ENCODE results near the gene EEF2K. TPM values are rescaled to one million over a fixed set of nuclear protein-coding genes. Genes with fewer than 3 reads are reported as not detected.
"Not testable (repeated sequence)": the region's sequence is repeated elsewhere in the genome, so short reads cannot be mapped to it uniquely, and the experiment has no call there.

Gene EEF2K
- total and polyA plus RNA-seq, 2 donors = 5.8 to 8.6 TPM

GRCh38 chr16:22193063-22193411, 13.0 kb upstream of the EEF2K start:
- no peak overlapping the region for H3K4me3 ChIP-seq (ENCODE audit: low read length in 2 of 2)

GRCh38 chr16:22194707-22195444, 11.2 kb upstream of the EEF2K start:
- WGBS = 86% methylated on average over 9 of the region's 9 CpGs
- Histone ChIP-seq H3K27me3 (ENCODE audit: control insufficient read depth in 2 of 2, insufficient read depth in 1 of 2, low read length in 1 of 2) (no peaks in the 10 kb centered on the region), H3K4me1 (ENCODE audit: control insufficient read depth in 2 of 2, insufficient read depth in 2 of 2, low read length in 2 of 2) (peaks cover 14 to 40% of the 10 kb centered on the region in 2 donors), H3K27ac (ENCODE audit: low read depth in 1 of 2, low read length in 1 of 2) (peak overlapping the region; percentile 47 to 73), H3K9me3 (ENCODE audit: control insufficient read depth in 2 of 2, insufficient read depth in 1 of 2, low read length in 1 of 2) (peaks cover 0 to 4% of the 10 kb centered on the region in 2 donors), H3K4me3 (ENCODE audit: low read length in 2 of 2) (no peak overlapping the region), H3K36me3 (ENCODE audit: control insufficient read depth in 2 of 2, insufficient read depth in 2 of 2, low read length in 1 of 2) (no peaks in the 10 kb centered on the region)
- DNase-seq (ENCODE audit: low read depth in 6 of 9, low spot score in 9 of 9) = peak in 1 of 9 donors; percentile 31

More at GRCh38 chr16:22193063-22193411, 13.0 kb upstream of the EEF2K start:
- Histone ChIP-seq H3K27ac (ENCODE audit: low read depth in 1 of 2, low read length in 1 of 2) (peak overlapping the region; percentile 69 to 95), H3K27me3 (ENCODE audit: control insufficient read depth in 2 of 2, insufficient read depth in 1 of 2, low read length in 1 of 2) (no peaks in the 10 kb centered on the region), H3K9me3 (ENCODE audit: control insufficient read depth in 2 of 2, insufficient read depth in 1 of 2, low read length in 1 of 2) (peaks cover 0 to 4% of the 10 kb centered on the region in 2 donors), H3K4me1 (ENCODE audit: control insufficient read depth in 2 of 2, insufficient read depth in 2 of 2, low read length in 2 of 2) (peaks cover 24 to 57% of the 10 kb centered on the region in 2 donors), H3K36me3 (ENCODE audit: control insufficient read depth in 2 of 2, insufficient read depth in 2 of 2, low read length in 1 of 2) (no peaks in the 10 kb centered on the region)
- DNase-seq (ENCODE audit: low read depth in 6 of 9, low spot score in 9 of 9) = no peak
- 92% methylated on average over 2 of the region's 2 CpGs for WGBS

- H3K36me3 ChIP-seq (ENCODE audit: control insufficient read depth in 2 of 2, insufficient read depth in 2 of 2, low read length in 1 of 2) = no peaks in the 10 kb centered on the region
- H3K9me3 ChIP-seq (ENCODE audit: control insufficient read depth in 2 of 2, insufficient read depth in 1 of 2, low read length in 1 of 2) = peaks cover 0 to 4% of the 10 kb centered on the region in 2 donors
- no peaks in the 10 kb centered on the region for H3K27me3 ChIP-seq (ENCODE audit: control insufficient read depth in 2 of 2, insufficient read depth in 1 of 2, low read length in 1 of 2)
- peaks cover 14 to 38% of the 10 kb centered on the region in 2 donors for H3K4me1 ChIP-seq (ENCODE audit: control insufficient read depth in 2 of 2, insufficient read depth in 2 of 2, low read length in 2 of 2)
- DNase-seq (ENCODE audit: low read depth in 6 of 9, low spot score in 9 of 9) = no peak
- peak overlapping the region; percentile 60 to 71 for H3K4me3 ChIP-seq (ENCODE audit: low read length in 2 of 2)
- peak overlapping the region; percentile 73 for H3K27ac ChIP-seq (ENCODE audit: low read depth in 1 of 2, low read length in 1 of 2)
Observed at GRCh38 chr16:22195445-22195694, 10.7 kb upstream of the EEF2K start.

GRCh38 chr16:22195695-22196558, 10.2 kb upstream of the EEF2K start:
- peak; percentile 79 to 97 (median 93) for DNase-seq (ENCODE audit: low read depth in 6 of 9, low spot score in 9 of 9)
- WGBS = 4% methylated on average over 39 of the region's 39 CpGs
- peaks cover 14 to 37% of the 10 kb centered on the region in 2 donors for H3K4me1 ChIP-seq (ENCODE audit: control insufficient read depth in 2 of 2, insufficient read depth in 2 of 2, low read length in 2 of 2)

GRCh38 chr16:22196559-22197168, 9.4 kb upstream of the EEF2K start:
- Histone ChIP-seq H3K4me3 (ENCODE audit: low read length in 2 of 2) (peak overlapping the region in 1 of 2 donors; percentile 71), H3K4me1 (ENCODE audit: control insufficient read depth in 2 of 2, insufficient read depth in 2 of 2, low read length in 2 of 2) (peaks cover 14 to 31% of the 10 kb centered on the region in 2 donors)
- H3K36me3 ChIP-seq (ENCODE audit: control insufficient read depth in 2 of 2, insufficient read depth in 2 of 2, low read length in 1 of 2); DNase-seq (ENCODE audit: low read depth in 6 of 9, low spot score in 9 of 9); H3K27ac ChIP-seq (ENCODE audit: low read depth in 1 of 2, low read length in 1 of 2); H3K27me3 ChIP-seq (ENCODE audit: control insufficient read depth in 2 of 2, insufficient read depth in 1 of 2, low read length in 1 of 2); H3K9me3 ChIP-seq (ENCODE audit: control insufficient read depth in 2 of 2, insufficient read depth in 1 of 2, low read length in 1 of 2): not testable (repeated sequence)
- WGBS = 49% methylated on average over 20 of the region's 20 CpGs

More at GRCh38 chr16:22195695-22196558, 10.2 kb upstream of the EEF2K start:
- peak overlapping the region; percentile 73 for H3K27ac ChIP-seq (ENCODE audit: low read depth in 1 of 2, low read length in 1 of 2)
- H3K36me3 ChIP-seq (ENCODE audit: control insufficient read depth in 2 of 2, insufficient read depth in 2 of 2, low read length in 1 of 2) = no peaks in the 10 kb centered on the region
- H3K27me3 ChIP-seq (ENCODE audit: control insufficient read depth in 2 of 2, insufficient read depth in 1 of 2, low read length in 1 of 2) = no peaks in the 10 kb centered on the region
- H3K4me3 ChIP-seq (ENCODE audit: low read length in 2 of 2) = peak overlapping the region; percentile 60 to 71
- H3K9me3 ChIP-seq (ENCODE audit: control insufficient read depth in 2 of 2, insufficient read depth in 1 of 2, low read length in 1 of 2) = peaks cover 0 to 3% of the 10 kb centered on the region in 2 donors

GRCh38 chr16:22198547-22199293, 7.4 kb upstream of the EEF2K start:
- WGBS = 90% methylated on average over 7 of the region's 7 CpGs
- Histone ChIP-seq H3K27me3 (ENCODE audit: control insufficient read depth in 2 of 2, insufficient read depth in 1 of 2, low read length in 1 of 2) (no peaks in the 10 kb centered on the region), H3K27ac (ENCODE audit: low read depth in 1 of 2, low read length in 1 of 2) (no peak overlapping the region), H3K4me1 (ENCODE audit: control insufficient read depth in 2 of 2, insufficient read depth in 2 of 2, low read length in 2 of 2) (peaks cover 5 to 16% of the 10 kb centered on the region in 2 donors), H3K4me3 (ENCODE audit: low read length in 2 of 2) (no peak overlapping the region), H3K36me3 (ENCODE audit: control insufficient read depth in 2 of 2, insufficient read depth in 2 of 2, low read length in 1 of 2) (no peaks in the 10 kb centered on the region), H3K9me3 (ENCODE audit: control insufficient read depth in 2 of 2, insufficient read depth in 1 of 2, low read length in 1 of 2) (no peaks in the 10 kb centered on the region)
- DNase-seq (ENCODE audit: low read depth in 6 of 9, low spot score in 9 of 9) = no peak

GRCh38 chr16:22202261-22202637, 3.8 kb upstream of the EEF2K start:
- Histone ChIP-seq H3K9me3 (ENCODE audit: control insufficient read depth in 2 of 2, insufficient read depth in 1 of 2, low read length in 1 of 2) (no peaks in the 10 kb centered on the region), H3K36me3 (ENCODE audit: control insufficient read depth in 2 of 2, insufficient read depth in 2 of 2, low read length in 1 of 2) (no peaks in the 10 kb centered on the region), H3K4me1 (ENCODE audit: control insufficient read depth in 2 of 2, insufficient read depth in 2 of 2, low read length in 2 of 2) (peaks cover 4 to 8% of the 10 kb centered on the region in 2 donors), H3K27me3 (ENCODE audit: control insufficient read depth in 2 of 2, insufficient read depth in 1 of 2, low read length in 1 of 2) (no peaks in the 10 kb centered on the region), H3K4me3 (ENCODE audit: low read length in 2 of 2) (no peak overlapping the region), H3K27ac (ENCODE audit: low read depth in 1 of 2, low read length in 1 of 2) (no peak overlapping the region)
- WGBS = 99% methylated on average over 6 of the region's 6 CpGs
- DNase-seq (ENCODE audit: low read depth in 6 of 9, low spot score in 9 of 9) = no peak

GRCh38 chr16:22203091-22203490, 3.0 kb upstream of the EEF2K start:
- Histone ChIP-seq H3K4me1 (ENCODE audit: control insufficient read depth in 2 of 2, insufficient read depth in 2 of 2, low read length in 2 of 2) (peaks cover 8 to 16% of the 10 kb centered on the region in 2 donors), H3K27me3 (ENCODE audit: control insufficient read depth in 2 of 2, insufficient read depth in 1 of 2, low read length in 1 of 2) (no peaks in the 10 kb centered on the region), H3K4me3 (ENCODE audit: low read length in 2 of 2) (no peak overlapping the region), H3K36me3 (ENCODE audit: control insufficient read depth in 2 of 2, insufficient read depth in 2 of 2, low read length in 1 of 2) (no peaks in the 10 kb centered on the region), H3K27ac (ENCODE audit: low read depth in 1 of 2, low read length in 1 of 2) (no peak overlapping the region), H3K9me3 (ENCODE audit: control insufficient read depth in 2 of 2, insufficient read depth in 1 of 2, low read length in 1 of 2) (no peaks in the 10 kb centered on the region)
- 97% methylated on average over 5 of the region's 5 CpGs for WGBS
- DNase-seq (ENCODE audit: low read depth in 6 of 9, low spot score in 9 of 9) = no peak
